H9 (cell line): ENCODE results near the gene TANGO6. TPM values are rescaled to one million over a fixed set of nuclear protein-coding genes. Genes with fewer than 3 reads are reported as not detected.
A peak's percentile ranks its signal among the peaks of the same experiment; 100 is the strongest.
"Not testable (repeated sequence)": the region's sequence is repeated elsewhere in the genome, so short reads cannot be mapped to it uniquely, and the experiment has no call there.

ENCODE experiments used
- DNase-seq: peaks from one replicate; pipeline ENCODE4 v3.0.0-alpha.2; 2017
- H2AFZ ChIP-seq: one replicate; pipeline ENCODE4 v1.6.1; 2013; ENCODE audit warnings: mild to moderate bottlenecking, low read length, control low read depth, moderate library complexity
- H2AK5ac ChIP-seq: 2 replicates; pipeline ENCODE4 v1.6.1; 2013; ENCODE audit warnings: low read length, control low read depth, mixed read lengths; ENCODE audit not compliant: insufficient read length
- H2BK120ac ChIP-seq: one replicate; pipeline ENCODE4 v1.6.1; 2013; ENCODE audit warnings: low read depth, mild to moderate bottlenecking, low read length, control low read depth, inconsistent platforms; ENCODE audit not compliant: poor library complexity, severe bottlenecking
- H2BK12ac ChIP-seq: 2 replicates; pipeline ENCODE4 v1.6.1; 2013; ENCODE audit warnings: low read length, control low read depth, mixed read lengths, low read depth; ENCODE audit not compliant: insufficient read length
- H2BK15ac ChIP-seq: 2 replicates; pipeline ENCODE4 v1.6.1; 2013; ENCODE audit warnings: low read depth, low read length, control low read depth
- H2BK20ac ChIP-seq: one replicate; pipeline ENCODE4 v1.6.1; 2013; ENCODE audit warnings: low read depth, mild to moderate bottlenecking, low read length, control low read depth, inconsistent platforms; ENCODE audit not compliant: poor library complexity, severe bottlenecking
- H2BK5ac ChIP-seq: 2 replicates; pipeline ENCODE4 v1.6.1; 2013; ENCODE audit warnings: low read length, control low read depth, mixed read lengths; ENCODE audit not compliant: insufficient read length
- H3K14ac ChIP-seq: 2 replicates; pipeline ENCODE4 v1.6.1; 2013; ENCODE audit warnings: low read length, control low read depth; ENCODE audit not compliant: insufficient read depth
- H3K18ac ChIP-seq: 2 replicates; pipeline ENCODE4 v1.6.1; 2013; ENCODE audit warnings: low read depth, mild to moderate bottlenecking, mixed read lengths, low read length, control low read depth; ENCODE audit not compliant: insufficient read length
- H3K23ac ChIP-seq: 2 replicates; pipeline ENCODE4 v1.6.1; 2013; ENCODE audit warnings: low read length, control low read depth, mixed read lengths, low read depth; ENCODE audit not compliant: insufficient read length
- H3K23me2 ChIP-seq: 2 replicates; pipeline ENCODE4 v1.6.1; 2013; ENCODE audit warnings: low read depth, mild to moderate bottlenecking, mixed read lengths, low read length, control low read depth; ENCODE audit not compliant: insufficient read length, poor library complexity, severe bottlenecking
- H3K27ac ChIP-seq: 2 replicates; pipeline ENCODE4 v1.5.1; 2013; ENCODE audit warnings: low read length, control low read depth, mixed read lengths, low read depth; ENCODE audit not compliant: insufficient read length
- H3K27me3 ChIP-seq: 2 replicates; pipeline ENCODE4 v1.6.1; 2013; ENCODE audit warnings: low read length, control low read depth, inconsistent platforms; ENCODE audit not compliant: insufficient read depth
- H3K4ac ChIP-seq: 2 replicates; pipeline ENCODE4 v1.6.1; 2013; ENCODE audit warnings: low read depth, mild to moderate bottlenecking, control low read depth, inconsistent platforms, low read length, moderate library complexity
- H3K4me1 ChIP-seq: 2 replicates; pipeline ENCODE4 v1.6.1; 2013; ENCODE audit warnings: low read length, control low read depth, inconsistent platforms; ENCODE audit not compliant: insufficient read depth
- H3K4me2 ChIP-seq: 2 replicates; pipeline ENCODE4 v1.6.1; 2013; ENCODE audit warnings: low read length, control low read depth, mixed read lengths; ENCODE audit not compliant: insufficient read length, insufficient read depth
- H3K56ac ChIP-seq: 2 replicates; pipeline ENCODE4 v1.6.1; 2013; ENCODE audit warnings: low read depth, mild to moderate bottlenecking, mixed read lengths, low read length, control low read depth; ENCODE audit not compliant: insufficient read length
- H3K79me1 ChIP-seq: 2 replicates; pipeline ENCODE4 v1.6.1; 2013; ENCODE audit warnings: low read depth, mild to moderate bottlenecking, moderate library complexity, low read length, control low read depth, inconsistent platforms; ENCODE audit not compliant: insufficient read depth, poor library complexity, severe bottlenecking
- H3K79me2 ChIP-seq: 2 replicates; pipeline ENCODE4 v1.6.1; 2013; ENCODE audit warnings: low read length, control low read depth, inconsistent platforms; ENCODE audit not compliant: insufficient read depth
- H3K9ac ChIP-seq: 2 replicates; pipeline ENCODE4 v1.6.1; 2013; ENCODE audit warnings: low read length, control low read depth, mixed read lengths; ENCODE audit not compliant: insufficient read length; ENCODE audit errors: extremely low read depth
- H3K9me3 ChIP-seq: one replicate; pipeline ENCODE4 v1.6.1; 2013; ENCODE audit warnings: low read depth, low read length, inconsistent platforms; ENCODE audit not compliant: control insufficient read depth
- H3T11ph ChIP-seq: one replicate; pipeline ENCODE4 v1.6.1; 2013; ENCODE audit warnings: mild to moderate bottlenecking, low read length, control low read depth, inconsistent platforms
- H4K20me1 ChIP-seq: one replicate; pipeline ENCODE4 v1.6.1; 2013; ENCODE audit not compliant: control insufficient read depth, insufficient read length, insufficient read depth
- H4K5ac ChIP-seq: 2 replicates; pipeline ENCODE4 v1.6.1; 2013; ENCODE audit warnings: low read depth, mild to moderate bottlenecking, mixed read lengths, low read length, control low read depth; ENCODE audit not compliant: insufficient read length
- H4K8ac ChIP-seq: replicated peaks from 2 replicates; pipeline ENCODE4 v1.6.1; 2013; ENCODE audit warnings: low read length, control low read depth, mixed read lengths, low read depth; ENCODE audit not compliant: insufficient read length
- H4K91ac ChIP-seq: 2 replicates; pipeline ENCODE4 v1.6.1; 2013; ENCODE audit warnings: low read depth, mild to moderate bottlenecking, moderate library complexity, mixed read lengths, low read length, control low read depth; ENCODE audit not compliant: insufficient read length
- H3K27ac Mint-ChIP-seq, 3 experiments: 2 replicates in 2 of 3; 3 replicates in 1 of 3; pipeline ENCODE4 v1.8.0; 2020 to 2021; ENCODE audit warnings: mixed read lengths in 3 of 3, mild to moderate bottlenecking in 1 of 3, moderate library complexity in 1 of 3
- H3K27me3 Mint-ChIP-seq: 2 replicates; pipeline ENCODE4 v1.8.0; 2021; ENCODE audit warnings: low read depth, mild to moderate bottlenecking, moderate library complexity, mixed read lengths
- H3K36me3 Mint-ChIP-seq, 3 experiments: 2 replicates in 2 of 3; 3 replicates in 1 of 3; pipeline ENCODE4 v1.8.0; 2020 to 2021; ENCODE audit warnings: low read depth in 3 of 3, mixed read lengths in 3 of 3; ENCODE audit not compliant: insufficient read depth in 1 of 3
- H3K4me1 Mint-ChIP-seq, 2 experiments: 2 replicates each; pipeline ENCODE4 v1.8.0; 2020; ENCODE audit warnings: mixed read lengths in 2 of 2
- H3K4me3 Mint-ChIP-seq, 2 experiments: 2 replicates in 1 of 2; 3 replicates in 1 of 2; pipeline ENCODE4 v1.8.0; 2020 to 2021; ENCODE audit warnings: mild to moderate bottlenecking in 2 of 2, mixed read lengths in 2 of 2, moderate library complexity in 1 of 2
- H3K9me3 Mint-ChIP-seq, 2 experiments: 2 replicates in 1 of 2; 3 replicates in 1 of 2; pipeline ENCODE4 v1.8.0; 2020; ENCODE audit warnings: mild to moderate bottlenecking in 2 of 2, mixed read lengths in 2 of 2, moderate library complexity in 1 of 2
- WGBS: extraction: QIAGEN DNeasy Blood & Tissue Kit; methylation state at CpG from one replicate; pipeline ENCODE4 v1.1.7; 2013; ENCODE audit warnings: missing lambda C conversion rate, low lambda C conversion rate, mixed read lengths; ENCODE audit not compliant: insufficient read length; ENCODE audit errors: extremely low coverage; 5-methylcytosine and 5-hydroxymethylcytosine counted together
- total RNA-seq: library from RNA; stranded (reverse); gene quantifications from 2 replicates; pipeline ENCODE4 v1.2.1, GENCODE V29; 2021
- TF ChIP-seq, protein P1 (sequence below): fragments of 200-600 bp; sonication (generic); conservative IDR thresholded peaks from 3 replicates; pipeline ENCODE4 v1.8.0; 2021; ENCODE audit warnings: antibody characterized with exemption, mild to moderate bottlenecking

The TANGO6 gene
- total RNA-seq, 1 experiment from 2014 or later, result 12.0 TPM

DNA sequence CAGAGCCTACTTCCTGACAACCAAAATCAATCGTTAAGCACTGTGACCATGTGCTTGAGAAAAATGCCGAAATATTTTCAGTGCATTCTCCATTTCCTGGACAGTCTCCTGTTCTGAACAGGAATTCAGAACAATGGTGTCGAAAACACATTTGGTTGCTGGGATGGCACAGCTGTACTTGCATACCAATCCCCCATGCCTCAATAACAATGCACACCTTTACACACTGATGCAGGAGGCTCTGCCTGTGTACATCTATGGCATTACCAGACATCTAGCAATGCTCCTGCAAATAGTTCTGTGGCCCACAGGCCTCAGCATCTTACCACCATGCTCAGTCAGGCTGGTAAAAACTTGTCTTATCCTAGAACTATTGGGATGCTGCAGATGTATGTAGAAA is 282.9 kb downstream of the TANGO6 start:
- no peak overlapping the region for H4K5ac ChIP-seq
- H3K27me3 ChIP-seq, result no peaks in the 10 kb centered on the region
- H2BK5ac ChIP-seq, result no peak overlapping the region
- Mint-ChIP-seq H3K27ac (peak overlapping the region in 1 of 3 experiments; percentile 4; a peak in 2 of 7 replicates), H3K4me1 (peaks cover 12 to 13% of the 10 kb centered on the region in 2 experiments), H3K9me3 (no peaks in the 10 kb centered on the region), H3K27me3 (no peaks in the 10 kb centered on the region), H3K4me3 (no peak overlapping the region), H3K36me3 (peaks cover 10 to 40% (median 26%) of the 10 kb centered on the region in 3 experiments)
- no peak overlapping the region for H2BK120ac ChIP-seq
- H3K23me2 ChIP-seq, result no peaks in the 10 kb centered on the region
- no CpG with 5 or more reads among the region's 3 CpGs for WGBS
- H3K4me1 ChIP-seq, result 0 out of 2 replicates have a peak, but pooled peaks cover 2% of the 10 kb centered on the region
- H3K14ac ChIP-seq, result no peak overlapping the region
- H4K8ac ChIP-seq, result no peak overlapping the region
- H3K9me3 ChIP-seq, result no peaks in the 10 kb centered on the region
- no peak overlapping the region for H3K23ac ChIP-seq
- H2BK15ac ChIP-seq, result no peak overlapping the region
- H4K91ac ChIP-seq, result no peak overlapping the region
- H3K4ac ChIP-seq, result no peak overlapping the region
- H2AK5ac ChIP-seq, result no peak overlapping the region
- H3K9ac ChIP-seq, result no peak overlapping the region
- H3K18ac ChIP-seq, result no peak overlapping the region
- H3K79me2 ChIP-seq, result peaks cover 13% of the 10 kb centered on the region; the same call in 1 of the 2 replicates
- H4K20me1 ChIP-seq, result peaks cover 2% of the 10 kb centered on the region
- no peak overlapping the region for H3K4me2 ChIP-seq
- H3K56ac ChIP-seq, result no peak overlapping the region
- H2BK20ac ChIP-seq, result no peak overlapping the region
- no peak overlapping the region for H3K27ac ChIP-seq
- TF ChIP-seq, protein P1, sequence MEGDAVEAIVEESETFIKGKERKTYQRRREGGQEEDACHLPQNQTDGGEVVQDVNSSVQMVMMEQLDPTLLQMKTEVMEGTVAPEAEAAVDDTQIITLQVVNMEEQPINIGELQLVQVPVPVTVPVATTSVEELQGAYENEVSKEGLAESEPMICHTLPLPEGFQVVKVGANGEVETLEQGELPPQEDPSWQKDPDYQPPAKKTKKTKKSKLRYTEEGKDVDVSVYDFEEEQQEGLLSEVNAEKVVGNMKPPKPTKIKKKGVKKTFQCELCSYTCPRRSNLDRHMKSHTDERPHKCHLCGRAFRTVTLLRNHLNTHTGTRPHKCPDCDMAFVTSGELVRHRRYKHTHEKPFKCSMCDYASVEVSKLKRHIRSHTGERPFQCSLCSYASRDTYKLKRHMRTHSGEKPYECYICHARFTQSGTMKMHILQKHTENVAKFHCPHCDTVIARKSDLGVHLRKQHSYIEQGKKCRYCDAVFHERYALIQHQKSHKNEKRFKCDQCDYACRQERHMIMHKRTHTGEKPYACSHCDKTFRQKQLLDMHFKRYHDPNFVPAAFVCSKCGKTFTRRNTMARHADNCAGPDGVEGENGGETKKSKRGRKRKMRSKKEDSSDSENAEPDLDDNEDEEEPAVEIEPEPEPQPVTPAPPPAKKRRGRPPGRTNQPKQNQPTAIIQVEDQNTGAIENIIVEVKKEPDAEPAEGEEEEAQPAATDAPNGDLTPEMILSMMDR, result no peak
- peaks cover 3% of the 10 kb centered on the region for H3K79me1 ChIP-seq
- H2BK12ac ChIP-seq, result no peak overlapping the region
- no peak overlapping the region for H3T11ph ChIP-seq
- no peak for DNase-seq
- no peak overlapping the region for H2AFZ ChIP-seq

DNA sequence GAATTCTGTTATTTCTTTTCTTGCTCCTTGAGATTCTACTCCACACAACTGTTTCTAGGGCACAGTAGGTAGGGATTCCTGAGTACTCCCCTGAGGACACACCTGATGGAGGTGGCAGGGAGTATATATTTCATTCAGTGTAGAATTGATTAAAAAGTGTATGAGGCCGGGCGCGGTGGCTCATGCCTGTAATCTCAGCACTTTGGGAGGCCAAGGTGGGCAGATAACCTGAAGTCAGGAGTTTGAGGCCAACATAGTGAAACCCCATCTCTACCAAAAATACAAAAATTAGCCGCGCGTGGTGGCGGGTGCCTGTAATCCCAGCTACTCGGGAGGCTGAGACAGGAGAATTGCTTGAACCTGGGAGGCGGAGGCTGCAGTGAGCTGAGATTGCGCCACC is 283.5 kb downstream of the TANGO6 start:
- H2BK12ac ChIP-seq, H3K56ac ChIP-seq, H3K27me3 Mint-ChIP-seq, H3K4me3 Mint-ChIP-seq, H2AK5ac ChIP-seq, H3K23me2 ChIP-seq, DNase-seq, H3K4me2 ChIP-seq, H3K14ac ChIP-seq, H2BK5ac ChIP-seq, H3K9ac ChIP-seq, H3K27ac ChIP-seq, H3K4ac ChIP-seq, H2BK15ac ChIP-seq, H4K8ac ChIP-seq, H3K4me1 ChIP-seq, H3K18ac ChIP-seq, H3K23ac ChIP-seq, H2AFZ ChIP-seq, H4K20me1 ChIP-seq, H2BK20ac ChIP-seq, H3K9me3 Mint-ChIP-seq, H2BK120ac ChIP-seq, H4K91ac ChIP-seq, H3K79me1 ChIP-seq, H3K27me3 ChIP-seq, H3K9me3 ChIP-seq, H4K5ac ChIP-seq, H3T11ph ChIP-seq: not testable (repeated sequence)
- no CpG with 5 or more reads among the region's 10 CpGs for WGBS
- Mint-ChIP-seq H3K27ac (peak overlapping the region in 2 of 3 experiments; percentile 4 to 76; a peak in 2 of 7 replicates), H3K36me3 (peaks cover 10 to 41% (median 23%) of the 10 kb centered on the region in 3 experiments), H3K4me1 (peaks cover 13 to 14% of the 10 kb centered on the region in 2 experiments)
- peaks cover 13% of the 10 kb centered on the region; the same call in 1 of the 2 replicates for H3K79me2 ChIP-seq
